Measurements from ENCODE around the gene TXNDC2. TPM values are rescaled to one million over a fixed set of nuclear protein-coding genes. Genes with fewer than 3 reads are reported as not detected.

Gene TXNDC2
- total and polyA plus RNA-seq, 9 of the 15 experiments (the other 6 are each of a cell fraction or from before 2014, with no cell fraction given) = 1.2 to 4.9 (median 2.3) TPM

DNA sequence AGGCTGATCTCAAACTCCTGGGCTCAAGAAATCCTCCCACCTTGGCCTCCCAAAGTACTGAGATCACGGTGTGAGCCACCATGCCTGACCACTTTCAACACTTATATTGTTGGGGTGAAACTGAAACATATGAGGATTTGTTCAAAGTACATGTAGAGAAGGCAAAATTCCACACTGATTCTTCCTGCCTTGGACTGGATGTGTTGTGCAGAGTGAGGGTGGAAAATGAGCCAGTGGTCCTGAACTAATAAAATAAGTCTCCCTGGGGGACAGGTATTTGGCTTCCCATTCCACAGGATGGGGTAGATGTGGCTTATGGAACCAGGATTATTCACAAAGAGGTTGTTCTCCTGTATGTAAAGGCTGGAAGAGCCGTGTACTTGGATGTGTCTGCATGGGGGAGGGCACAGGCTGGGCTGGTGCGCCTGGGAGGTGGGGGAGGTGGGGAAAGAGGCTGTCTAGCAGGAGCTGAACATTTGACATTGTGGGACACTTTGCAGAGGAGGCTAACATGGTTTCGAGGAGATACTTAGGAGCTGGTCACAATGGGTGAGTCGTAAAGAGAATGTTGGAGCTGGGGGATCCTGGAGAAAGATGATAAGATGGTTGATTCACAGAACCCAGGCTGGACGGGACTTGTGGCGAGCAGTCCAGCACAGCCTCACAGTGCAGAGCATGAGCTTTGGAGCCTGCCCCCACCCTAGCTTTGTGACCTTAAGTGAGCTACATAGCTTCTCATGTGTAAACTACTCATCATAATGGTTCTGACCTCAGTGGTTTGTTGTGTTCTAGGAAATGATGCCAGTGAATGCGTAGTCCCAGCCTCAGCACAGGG, at the start of gene TXNDC2 (continued):
- TF ChIP-seq, protein P1, sequence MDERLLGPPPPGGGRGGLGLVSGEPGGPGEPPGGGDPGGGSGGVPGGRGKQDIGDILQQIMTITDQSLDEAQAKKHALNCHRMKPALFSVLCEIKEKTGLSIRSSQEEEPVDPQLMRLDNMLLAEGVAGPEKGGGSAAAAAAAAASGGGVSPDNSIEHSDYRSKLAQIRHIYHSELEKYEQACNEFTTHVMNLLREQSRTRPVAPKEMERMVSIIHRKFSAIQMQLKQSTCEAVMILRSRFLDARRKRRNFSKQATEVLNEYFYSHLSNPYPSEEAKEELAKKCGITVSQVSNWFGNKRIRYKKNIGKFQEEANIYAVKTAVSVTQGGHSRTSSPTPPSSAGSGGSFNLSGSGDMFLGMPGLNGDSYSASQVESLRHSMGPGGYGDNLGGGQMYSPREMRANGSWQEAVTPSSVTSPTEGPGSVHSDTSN (CRISPR knock-in tag; IDR thresholded peaks at IDR 0.05; ENCODE audit: low read depth) = no peak
- TF ChIP-seq, protein P1 (tag; conservative IDR thresholded peaks at IDR 0.05; ENCODE audit: low read depth) = no peak
- TF ChIP-seq, protein P2, sequence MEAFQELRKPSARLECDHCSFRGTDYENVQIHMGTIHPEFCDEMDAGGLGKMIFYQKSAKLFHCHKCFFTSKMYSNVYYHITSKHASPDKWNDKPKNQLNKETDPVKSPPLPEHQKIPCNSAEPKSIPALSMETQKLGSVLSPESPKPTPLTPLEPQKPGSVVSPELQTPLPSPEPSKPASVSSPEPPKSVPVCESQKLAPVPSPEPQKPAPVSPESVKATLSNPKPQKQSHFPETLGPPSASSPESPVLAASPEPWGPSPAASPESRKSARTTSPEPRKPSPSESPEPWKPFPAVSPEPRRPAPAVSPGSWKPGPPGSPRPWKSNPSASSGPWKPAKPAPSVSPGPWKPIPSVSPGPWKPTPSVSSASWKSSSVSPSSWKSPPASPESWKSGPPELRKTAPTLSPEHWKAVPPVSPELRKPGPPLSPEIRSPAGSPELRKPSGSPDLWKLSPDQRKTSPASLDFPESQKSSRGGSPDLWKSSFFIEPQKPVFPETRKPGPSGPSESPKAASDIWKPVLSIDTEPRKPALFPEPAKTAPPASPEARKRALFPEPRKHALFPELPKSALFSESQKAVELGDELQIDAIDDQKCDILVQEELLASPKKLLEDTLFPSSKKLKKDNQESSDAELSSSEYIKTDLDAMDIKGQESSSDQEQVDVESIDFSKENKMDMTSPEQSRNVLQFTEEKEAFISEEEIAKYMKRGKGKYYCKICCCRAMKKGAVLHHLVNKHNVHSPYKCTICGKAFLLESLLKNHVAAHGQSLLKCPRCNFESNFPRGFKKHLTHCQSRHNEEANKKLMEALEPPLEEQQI (IDR thresholded peaks at IDR 0.05) = no peak
- TF ChIP-seq ETV1 (tag; conservative IDR thresholded peaks at IDR 0.05; ENCODE audit: low read depth) (peak; percentile 8; the same call in 1 of the 2 replicates), JUND (IDR thresholded peaks at IDR 0.05; ENCODE audit: borderline replicate concordance, low read depth, low read length) (peak; percentile 63; the same call in 1 of the 2 replicates), JUND (tag; IDR thresholded peaks at IDR 0.05; ENCODE audit: borderline replicate concordance, low read depth, low read length) (no peak), NFYB (IDR thresholded peaks at IDR 0.05; ENCODE audit: extremely low read depth, insufficient read length) (no peak), ZBTB8A (IDR thresholded peaks at IDR 0.05; ENCODE audit: partially characterized antibody) (no peak), MAFG (tag; conservative IDR thresholded peaks at IDR 0.05) (no peak), PHF8 (IDR thresholded peaks at IDR 0.05; ENCODE audit: borderline replicate concordance, low read length) (no peak; the same call in 1 of the 2 replicates), ARNT (IDR thresholded peaks at IDR 0.05) (no peak), FOXP1 (CRISPR knock-in tag; IDR thresholded peaks at IDR 0.05) (no peak), ILK (tag; IDR thresholded peaks at IDR 0.05; ENCODE audit: borderline replicate concordance, low read depth) (no peak), GTF2A2 (tag; IDR thresholded peaks at IDR 0.05) (no peak), KAT8 (IDR thresholded peaks at IDR 0.05; ENCODE audit: low read depth) (no peak), NELFE (IDR thresholded peaks at IDR 0.05; ENCODE audit: insufficient read depth, insufficient read length) (no peak), NR2C1 (IDR thresholded peaks at IDR 0.05) (no peak), NR2C1 (tag; IDR thresholded peaks at IDR 0.05) (peak; percentile 70), SRSF9 (IDR thresholded peaks at IDR 0.05; ENCODE audit: borderline replicate concordance, low read depth, low read length) (no peak), SMARCE1 (IDR thresholded peaks at IDR 0.05) (peak; percentile 60; the same call in 1 of the 2 replicates), MXI1 (IDR thresholded peaks at IDR 0.05; ENCODE audit: low read depth, low read length) (no peak), NR3C1 (CRISPR knock-in tag; IDR thresholded peaks at IDR 0.05) (no peak), CREM (IDR thresholded peaks at IDR 0.05; ENCODE audit: low read depth) (no peak)

All from K562 (cell line).